Left cardiac atrium (tissue), 4 donors: ENCODE measurements around the gene E2F4. TPM values are rescaled to one million over a fixed set of nuclear protein-coding genes. Genes with fewer than 3 reads are reported as not detected.

Source experiments
- ATAC-seq, 2 donors: fragments of 200-7000 bp; cut with Tn5 transposase; one replicate each; pipeline ENCODE4 v1.9.1; 2020; ENCODE audit warnings: mild to moderate bottlenecking in 2 of 2, moderate library complexity in 2 of 2
- DNase-seq: peaks from one replicate; pipeline ENCODE4 v3.0.0-alpha.2; 2020
- intact Hi-C, 2 donors: fragments of 100-400 bp; cut with DNase I; formaldehyde crosslinking; loops; one replicate each; pipeline versions ENCODE4 v1.14.1 to v1.15.1; 2022 to 2023
- long read RNA-seq: library from polyadenylated mRNA; unstranded; transcript quantifications from one replicate; pipeline ENCODE4 v2.0.0, GENCODE V29; 2021
- total RNA-seq, 2 donors: library from RNA; stranded (reverse); fragmentation: NEBNext Ultra II Directional; extraction: Animal tissue kit (Norgen Biotek cat#: 25700); gene quantifications; one replicate each; pipeline ENCODE4 v1.2.1, GENCODE V29; 2021
- donor health status: DM: no; HTN: yes; CAD: no.
- donor health status: DM: no; HTN: yes; CAD: no; lungs with severe emphysema.
- donor health status: DM: yes; HTN: yes; CAD: no.
- donor health status: Dilated cardiomyopathy.

The E2F4 gene
- total RNA-seq = 10 to 100 TPM; 34.9 to 46.2 TPM
- long read RNA-seq, transcript E2F4-201 (10 exons, 2,096 nt) = major isoform, 10 of 20 reads
- long read RNA-seq, partial matches to known transcripts = 4 of 20 reads
- long read RNA-seq, other reads (novel, unspliced or antisense) = 5 of 20 reads

- intact Hi-C loops = no loop called here
- DNase-seq = peak; percentile 94
- peak; percentile 92 to 97 for ATAC-seq
These were observed at the start of gene E2F4 for GRCh38 chr16:67191995-67192681. TSS of gene E2F4 (plus strand) at chr16:67192155. CDS start at chr16:67192228, 73 bp downstream.

GRCh38 chr16:67142342-67142741 lies 49.6 kb upstream of the E2F4 start:
- DNase-seq (no peak), ATAC-seq (no peak)
- intact Hi-C loops = no loop called here

- ATAC-seq = no peak
- intact Hi-C loops = no loop called here
- DNase-seq = no peak
These were observed 47.0 kb upstream of the E2F4 start for GRCh38 chr16:67144943-67145342.

- DNase-seq (no peak), ATAC-seq (no peak)
- intact Hi-C loops = no loop called here
These were observed 46.2 kb upstream of the E2F4 start for GRCh38 chr16:67145746-67146145.

- DNase-seq (no peak), ATAC-seq (no peak)
- intact Hi-C loops = no loop called here
These were observed 45.2 kb upstream of the E2F4 start for GRCh38 chr16:67146523-67147357.

GRCh38 chr16:67147437-67148140 lies 44.4 kb upstream of the E2F4 start:
- DNase-seq (no peak), ATAC-seq (no peak)
- intact Hi-C loops = no loop called here

- intact Hi-C loops = no loop called here
- no peak for ATAC-seq
- DNase-seq = no peak
These were observed 43.7 kb upstream of the E2F4 start for GRCh38 chr16:67148221-67148620.

GRCh38 chr16:67148656-67149275 lies 43.2 kb upstream of the E2F4 start:
- intact Hi-C loops = no loop called here
- DNase-seq = no peak
- no peak for ATAC-seq

- DNase-seq = no peak
- no peak for ATAC-seq
- intact Hi-C loops = no loop called here
These were observed 42.5 kb upstream of the E2F4 start for GRCh38 chr16:67149276-67150046.

GRCh38 chr16:67150047-67150832 lies 41.7 kb upstream of the E2F4 start:
- intact Hi-C loops = no loop called here
- peak; percentile 67 to 80 for ATAC-seq
- DNase-seq = peak; percentile 75

GRCh38 chr16:67150833-67151396 lies 41.0 kb upstream of the E2F4 start, which contains the start of gene B3GNT9:
TSS of gene B3GNT9 (minus strand) at chr16:67150998. CDS start at chr16:67150485, 513 bp downstream.
- intact Hi-C loops = no loop called here
- ATAC-seq (peak; percentile 84 to 85), DNase-seq (peak; percentile 86)

GRCh38 chr16:67151431-67152097 lies 40.4 kb upstream of the E2F4 start:
- intact Hi-C loops = no loop called here
- DNase-seq (no peak), ATAC-seq (no peak)

- no peak for DNase-seq
- no peak for ATAC-seq
- intact Hi-C loops = loop anchor here (1.0 to 5.0 kb wide), 3 partner anchors 177 to 197 kb away; no protein-coding TSS in a partner anchor
These were observed 37.2 kb upstream of the E2F4 start for GRCh38 chr16:67154578-67155294.

- ATAC-seq (peak; percentile 46 to 50), DNase-seq (peak; percentile 81)
- intact Hi-C loops = loop anchor here (1.0 to 5.0 kb wide), 3 partner anchors 178 to 198 kb away; no protein-coding TSS in a partner anchor
These were observed 36.4 kb upstream of the E2F4 start for GRCh38 chr16:67155295-67156142.
